Measurements from ENCODE around the gene TCF25.

Gene TCF25

DNA sequence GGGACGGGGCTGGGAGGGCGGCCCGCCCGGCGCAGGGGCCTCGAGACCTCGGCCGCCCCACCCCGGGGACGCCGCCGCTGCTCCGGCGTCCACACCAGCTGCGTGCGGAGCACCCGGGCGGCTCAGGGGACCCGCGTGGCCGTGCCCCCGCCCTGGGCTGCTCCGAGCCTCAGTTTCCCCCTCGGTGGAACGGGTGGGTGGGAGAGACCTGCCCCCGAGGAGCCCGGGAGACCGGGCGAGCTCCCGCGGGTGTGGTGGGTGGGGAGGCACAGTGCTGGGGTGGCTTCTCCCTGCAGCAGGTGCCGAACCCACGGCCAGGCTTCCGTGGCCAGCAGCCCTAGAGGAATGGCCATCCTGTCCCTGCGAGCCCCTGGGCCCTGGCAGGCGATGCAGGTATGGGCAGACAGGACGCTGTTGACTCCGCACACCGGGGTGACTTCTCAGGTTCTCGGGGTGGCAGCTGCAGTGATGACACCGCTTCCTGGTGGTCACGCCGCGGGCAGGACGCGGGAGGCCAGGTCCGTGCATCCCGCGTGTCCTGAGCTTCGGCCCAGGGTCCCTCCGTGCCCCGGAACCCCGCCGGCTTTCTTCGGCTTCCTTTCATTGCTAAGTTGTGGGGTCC is 75.8 kb downstream of the TCF25 start:
- DNase-seq: no peak

DNA sequence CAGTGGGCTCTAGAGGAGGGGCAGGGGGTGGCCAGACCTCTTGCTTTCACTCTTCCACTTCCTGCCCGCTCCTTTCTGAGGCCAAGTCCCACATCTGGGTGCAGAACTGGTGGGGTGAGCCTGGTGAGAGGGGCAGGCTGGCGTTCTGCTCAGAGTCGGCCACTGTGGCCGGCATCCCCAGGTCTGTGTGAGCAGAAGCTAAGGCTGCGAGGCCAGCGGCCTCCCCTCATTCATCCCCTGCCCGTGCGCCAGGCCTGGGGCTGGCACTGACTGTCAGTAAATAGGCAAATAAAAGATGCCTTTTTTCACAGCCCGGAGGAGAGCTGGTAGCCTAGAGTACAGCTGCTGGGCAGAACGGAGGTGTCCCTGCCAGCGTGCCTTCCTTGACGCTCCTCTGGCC is 76.4 kb downstream of the TCF25 start:
- DNase-seq: no peak

DNA sequence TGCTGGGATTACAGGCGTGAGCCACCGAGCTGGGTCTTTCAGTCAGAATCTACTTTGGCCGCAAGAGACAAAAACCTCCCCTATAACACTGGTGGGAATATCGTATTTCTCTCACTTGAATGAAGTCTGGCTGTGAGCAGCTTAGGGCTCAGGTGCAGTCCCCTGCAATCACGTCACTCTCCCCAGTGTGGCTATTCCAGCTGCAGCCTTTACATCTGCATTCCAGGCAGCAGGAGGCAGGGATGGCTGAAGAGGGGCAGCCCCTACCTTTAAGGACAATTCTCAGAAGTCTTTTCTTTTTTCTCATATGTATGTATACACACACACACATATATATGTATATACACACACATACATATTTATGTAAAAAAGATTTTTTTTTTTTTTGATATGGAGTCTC is 78.1 kb downstream of the TCF25 start:
- DNase-seq: no peak

DNA sequence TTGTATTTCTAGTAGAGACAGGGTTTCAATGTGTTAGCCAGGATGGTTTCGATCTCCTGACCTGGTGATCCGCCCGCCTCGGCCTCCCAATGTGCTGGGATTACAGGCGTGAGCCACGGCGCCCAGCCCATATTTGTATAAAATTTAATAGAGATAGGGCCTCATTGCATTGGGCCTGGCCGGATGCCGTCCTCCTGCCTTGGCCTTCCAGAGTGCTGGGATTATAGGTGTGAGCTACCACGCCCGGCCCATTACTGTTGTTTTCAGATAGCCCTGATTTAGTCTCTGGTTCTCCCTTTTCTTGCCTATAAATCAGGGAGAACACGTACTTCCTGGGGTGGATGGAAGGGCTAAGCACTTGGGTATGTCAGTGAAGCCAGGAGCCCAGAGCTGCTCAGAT is 78.7 kb downstream of the TCF25 start:
- no peak for DNase-seq

DNA sequence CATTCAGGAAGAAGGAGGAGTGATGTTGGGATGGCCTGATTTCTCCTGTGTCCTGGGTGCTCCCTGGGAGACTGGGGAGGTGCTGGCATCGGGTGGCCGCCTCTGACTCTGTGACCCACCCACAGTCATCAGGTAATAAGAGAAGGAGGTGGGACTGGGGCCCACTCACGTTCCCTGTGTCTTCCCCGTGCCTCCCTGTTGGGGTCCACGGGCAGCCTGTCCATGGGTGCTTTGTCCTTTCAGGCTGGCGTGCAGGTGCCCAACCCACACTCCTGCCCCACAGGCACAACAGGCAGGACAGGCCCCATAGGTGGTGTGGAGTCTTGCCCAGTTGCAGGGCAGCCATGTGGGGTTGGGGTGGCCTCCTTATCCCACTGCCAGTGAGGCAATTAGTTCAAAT is 79.2 kb downstream of the TCF25 start:
- DNase-seq: no peak

DNA sequence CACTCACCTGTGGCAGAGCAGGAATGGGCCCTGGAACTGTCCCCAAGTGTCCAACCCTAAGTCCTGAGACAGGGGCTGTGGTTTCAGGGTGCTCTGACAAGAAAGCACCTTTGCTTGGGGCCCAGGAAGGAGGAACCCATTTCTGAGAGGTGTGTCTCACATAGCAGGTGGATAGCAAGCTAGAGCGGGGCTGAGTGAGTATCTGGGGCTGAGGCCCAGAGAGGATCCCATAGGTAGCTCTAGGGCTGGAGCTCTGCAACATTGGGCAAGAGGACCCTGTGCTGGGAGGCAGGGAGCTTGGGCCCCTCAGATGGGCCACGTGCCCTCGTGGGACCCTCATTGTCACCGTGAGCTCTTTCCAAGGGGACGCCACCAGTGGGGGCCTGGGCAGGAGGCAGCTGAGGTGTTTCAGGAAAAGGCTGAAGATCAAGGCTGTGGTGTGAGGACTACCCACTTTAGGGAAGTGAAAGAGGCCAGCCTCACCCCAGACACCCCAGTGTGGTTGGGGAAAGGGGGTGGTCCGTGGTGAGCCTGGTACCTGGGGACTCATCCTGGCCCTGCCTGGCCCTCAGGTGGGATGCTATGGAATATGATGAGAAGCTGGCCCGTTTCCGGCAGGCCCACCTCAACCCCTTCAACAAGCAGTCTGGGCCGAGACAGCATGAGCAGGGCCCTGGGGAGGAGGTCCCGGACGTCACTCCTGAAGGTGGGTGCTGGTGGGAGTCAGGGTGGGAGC is 80.4 kb downstream of the TCF25 start:
- DNase-seq: no peak

DNA sequence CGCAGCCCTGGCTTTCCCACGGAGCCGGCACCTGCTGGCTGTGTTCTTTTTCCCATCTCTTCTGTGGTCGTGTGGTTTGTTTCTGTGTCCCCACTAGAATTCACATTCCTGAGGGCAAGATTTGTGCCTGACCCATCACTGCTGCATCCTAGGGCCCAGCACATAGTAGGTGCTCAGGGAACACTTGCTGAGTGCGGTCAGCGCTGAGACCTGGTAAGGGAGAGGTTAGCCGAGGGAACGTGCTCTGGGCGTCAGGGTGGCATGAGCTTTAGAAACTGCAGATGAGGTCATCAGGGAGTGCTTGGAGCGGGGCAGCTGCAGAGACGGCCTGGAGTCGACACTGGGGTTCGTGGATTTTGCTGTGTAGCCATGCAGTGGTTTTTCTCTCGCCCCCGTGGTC is 81.1 kb downstream of the TCF25 start:
- no peak for DNase-seq

DNA sequence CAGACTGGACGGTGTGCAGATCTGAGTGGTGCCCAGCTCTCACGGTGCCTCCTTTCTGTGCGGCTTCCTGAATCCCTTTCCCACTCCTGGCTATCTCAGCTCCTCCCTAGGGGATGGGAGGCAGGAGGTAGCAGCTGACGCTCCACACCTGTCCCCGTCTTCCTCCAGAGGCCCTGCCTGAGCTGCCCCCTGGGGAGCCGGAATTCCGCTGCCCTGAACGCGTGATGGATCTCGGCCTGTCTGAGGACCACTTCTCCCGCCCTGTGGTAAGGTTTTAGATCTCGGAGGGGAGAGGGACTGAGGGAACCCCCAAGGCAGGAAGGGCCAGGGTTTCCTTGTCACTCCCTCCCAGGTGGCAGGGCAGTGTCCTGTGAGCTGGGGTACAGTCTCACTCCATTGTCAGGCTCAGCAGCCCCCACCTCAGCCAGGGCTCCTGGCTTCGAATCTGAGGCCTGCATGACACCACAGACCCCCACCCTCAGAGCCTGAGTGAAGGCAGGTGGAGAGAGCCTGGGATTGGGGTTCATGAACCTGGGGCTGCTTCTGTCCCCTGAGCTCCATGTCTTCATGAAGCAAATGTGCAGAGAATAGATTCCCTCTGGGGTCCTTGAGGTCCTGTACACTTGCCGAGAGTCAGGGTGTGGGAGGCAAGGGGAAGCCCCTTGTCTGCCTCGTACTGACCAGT is 81.8 kb downstream of the TCF25 start:
- no peak for DNase-seq

DNA sequence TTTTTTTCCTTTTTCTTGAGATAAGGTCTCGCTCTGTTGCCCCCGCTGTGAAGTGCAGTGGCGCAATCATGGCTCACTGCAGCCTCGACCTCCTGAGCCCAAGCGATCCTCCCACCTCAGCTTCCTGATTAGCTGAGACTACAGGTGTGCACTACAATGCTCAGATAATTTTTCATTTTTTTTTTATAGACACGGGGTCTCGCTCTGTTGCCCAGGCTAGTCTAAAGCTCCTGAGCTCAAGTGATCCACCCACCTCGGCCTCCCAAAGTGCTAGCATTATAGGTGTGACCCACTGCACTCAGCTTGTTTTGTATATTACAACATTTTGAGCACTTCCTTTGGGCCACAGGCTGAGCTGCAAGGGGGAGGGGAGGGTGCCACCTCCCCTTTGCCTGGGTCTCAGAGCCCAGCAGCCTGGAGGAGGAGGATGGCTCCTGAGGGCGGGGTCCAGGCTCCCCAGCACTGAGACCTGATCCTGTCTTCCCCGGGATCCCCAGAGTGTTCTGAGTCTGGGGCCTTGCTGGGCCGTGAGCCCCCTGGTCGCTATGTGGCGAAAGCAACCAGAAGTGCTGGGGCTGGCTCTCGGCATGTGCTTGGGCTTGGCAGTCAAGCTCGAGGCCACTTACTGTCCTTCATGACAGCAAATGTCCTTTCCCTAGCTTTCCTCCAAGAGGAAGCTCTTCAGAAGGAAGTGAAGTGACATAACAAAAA is 83.3 kb downstream of the TCF25 start:
- DNase-seq: no peak

DNA sequence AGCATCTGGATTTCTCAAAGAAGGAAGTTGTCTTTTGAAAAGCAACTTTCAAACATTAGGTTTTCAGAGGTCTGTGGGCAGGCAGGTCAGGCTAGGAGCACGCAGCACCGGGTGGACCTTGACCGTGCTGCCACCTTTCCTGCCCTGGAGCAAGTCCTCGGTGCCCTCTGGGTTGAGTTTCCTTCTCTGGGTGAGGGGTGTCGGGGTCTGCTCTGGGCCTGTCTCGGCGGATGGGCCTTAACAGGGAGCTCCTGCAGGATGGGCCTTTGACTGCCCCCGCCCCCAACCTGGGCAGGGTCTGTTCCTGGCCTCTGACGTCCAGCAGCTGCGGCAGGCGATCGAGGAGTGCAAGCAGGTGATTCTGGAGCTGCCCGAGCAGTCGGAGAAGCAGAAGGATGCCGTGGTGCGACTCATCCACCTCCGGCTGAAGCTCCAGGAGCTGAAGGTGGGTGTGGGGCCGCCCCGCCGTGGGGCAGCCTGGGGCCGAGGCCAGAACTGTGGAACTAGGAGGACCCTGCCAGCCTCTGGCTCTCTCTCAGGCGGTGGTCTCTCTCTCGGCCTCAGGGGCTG is 83.9 kb downstream of the TCF25 start:
- DNase-seq: no peak

DNA sequence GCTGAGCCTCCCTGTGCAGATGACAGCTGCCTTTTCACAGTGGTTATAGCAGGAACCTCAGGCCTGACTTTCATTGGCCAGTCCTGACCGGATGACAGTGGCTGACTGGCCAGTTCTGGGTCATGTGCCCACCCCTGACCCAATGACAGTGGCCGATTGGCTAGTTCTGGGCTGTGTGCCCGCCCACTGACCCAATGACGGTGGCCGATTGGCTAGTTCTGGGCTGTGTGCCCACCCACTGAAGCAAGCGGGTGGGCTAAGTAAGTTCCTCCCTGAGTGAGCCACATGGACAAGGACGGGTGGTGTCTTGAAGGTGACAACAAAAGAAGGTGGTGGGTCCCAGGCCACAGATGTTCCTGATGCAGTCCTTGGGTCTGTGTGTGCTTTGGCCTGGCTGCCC is 84.7 kb downstream of the TCF25 start:
- no peak for DNase-seq

DNA sequence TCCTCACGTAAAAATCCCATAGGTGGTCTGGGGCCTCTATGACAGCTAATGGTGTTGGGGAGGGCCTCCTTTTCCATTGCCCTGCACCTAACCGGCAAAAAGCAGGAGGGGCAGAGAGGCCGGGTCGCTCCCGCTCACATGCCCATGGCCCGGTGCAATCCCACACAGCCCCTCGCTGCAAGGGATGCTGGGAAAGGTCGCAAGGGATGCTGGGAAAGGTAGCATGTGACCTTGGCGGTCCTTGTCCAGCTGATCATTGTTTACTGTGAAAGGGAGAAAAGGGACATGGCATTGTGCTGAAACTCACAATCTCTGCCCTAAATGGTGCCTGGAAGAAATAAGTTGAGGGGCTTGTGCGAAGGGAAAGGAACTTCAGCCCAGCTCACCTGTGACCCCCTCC is 85.2 kb downstream of the TCF25 start:
- no peak for DNase-seq

DNA sequence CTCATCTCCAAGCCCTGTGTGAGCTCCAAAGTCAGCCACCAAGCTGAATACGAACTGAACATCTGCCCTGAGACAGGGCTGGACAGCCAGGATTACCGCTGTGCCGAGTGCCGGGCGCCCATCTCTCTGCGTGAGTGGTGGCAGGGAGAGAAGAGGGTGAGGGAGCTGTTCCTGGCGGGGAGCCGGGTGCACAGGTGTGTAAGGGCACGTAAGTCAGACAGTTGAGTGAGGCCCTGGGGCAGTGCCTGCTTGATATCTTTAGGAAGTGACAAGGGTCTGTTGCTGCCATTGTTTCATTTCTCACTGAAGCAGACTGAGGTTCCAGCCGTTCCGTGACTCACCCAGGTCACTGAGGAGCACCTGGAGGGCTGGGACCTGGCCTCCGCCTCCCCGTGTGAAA is 87.6 kb downstream of the TCF25 start:
- DNase-seq: no peak

All from NCI-H2171 (cell line).